Loucy (cell line): Measurements from ENCODE around the gene DEPDC5.

Source experiments
- H2AFZ ChIP-seq: fragments of 200-600 bp; sonication (generic); 2 replicates; pipeline ENCODE4 v1.6.0; 2016; ENCODE audit warnings: antibody characterized with exemption, mild to moderate bottlenecking, low read length, moderate library complexity
- H3F3A ChIP-seq: fragments of 200-600 bp; 2 replicates; pipeline ENCODE4 v1.6.0; 2016; ENCODE audit warnings: antibody characterized with exemption, low read depth, mild to moderate bottlenecking
- H3K27me3 ChIP-seq: fragments of 200-600 bp; sonication (generic); 2 replicates; pipeline ENCODE4 v1.6.1; 2014; ENCODE audit warnings: low read length, mild to moderate bottlenecking; ENCODE audit not compliant: insufficient read depth, poor library complexity, severe bottlenecking
- H3K36me3 ChIP-seq: fragments of 200-600 bp; sonication (generic); 2 replicates; pipeline ENCODE4 v1.6.1; 2016; ENCODE audit warnings: low read length; ENCODE audit not compliant: insufficient read depth
- H3K4me1 ChIP-seq: fragments of 200-600 bp; sonication (generic); 2 replicates; pipeline ENCODE4 v1.5.1; 2014; ENCODE audit warnings: low read length, mild to moderate bottlenecking; ENCODE audit not compliant: insufficient read depth, poor library complexity, severe bottlenecking
- H3K4me2 ChIP-seq: fragments of 200-600 bp; sonication (generic); 2 replicates; pipeline ENCODE4 v1.6.0; 2014; ENCODE audit warnings: antibody characterized with exemption, low read length, low read depth, mild to moderate bottlenecking; ENCODE audit not compliant: poor library complexity, severe bottlenecking
- H3K4me3 ChIP-seq: fragments of 200-600 bp; sonication (generic); 2 replicates; pipeline ENCODE4 v1.5.1; 2014; ENCODE audit warnings: low read length, mild to moderate bottlenecking, mixed read lengths; ENCODE audit not compliant: poor library complexity, severe bottlenecking
- H3K79me2 ChIP-seq: fragments of 200-600 bp; sonication (generic); 2 replicates; pipeline ENCODE4 v1.6.1; 2014; ENCODE audit warnings: low read length; ENCODE audit not compliant: insufficient read depth
- H3K9ac ChIP-seq: fragments of 200-600 bp; sonication (generic); 2 replicates; pipeline ENCODE4 v1.6.0; 2014; ENCODE audit warnings: mild to moderate bottlenecking, low read depth, low read length, moderate library complexity; ENCODE audit not compliant: poor library complexity, severe bottlenecking
- H3K9me2 ChIP-seq: fragments of 200-600 bp; sonication (generic); replicated peaks from 2 replicates; pipeline ENCODE4 v1.6.1; 2016; ENCODE audit warnings: low read depth, low read length, mixed read lengths
- H3K9me3 ChIP-seq: fragments of 200-600 bp; sonication (generic); 2 replicates; pipeline ENCODE4 v1.6.1; 2014; ENCODE audit warnings: mild to moderate bottlenecking, antibody characterized with exemption, low read length, low read depth; ENCODE audit not compliant: insufficient read depth
- H4K20me1 ChIP-seq: fragments of 200-600 bp; sonication (generic); 2 replicates; pipeline ENCODE4 v1.6.0; 2014; ENCODE audit warnings: antibody characterized with exemption, low read length, mild to moderate bottlenecking; ENCODE audit not compliant: insufficient read depth, poor library complexity, severe bottlenecking
- EZH2phosphoT487 ChIP-seq: fragments of 200-600 bp; IDR thresholded peaks from 2 replicates; pipeline ENCODE4 v1.6.1; 2018; ENCODE audit warnings: antibody characterized with exemption, mild to moderate bottlenecking, moderate library complexity, borderline replicate concordance
- TF ChIP-seq, protein P1 (sequence below): fragments of 200-600 bp; sonication (generic); conservative IDR thresholded peaks from 2 replicates; pipeline ENCODE4 v1.5.1; 2014; ENCODE audit warnings: mild to moderate bottlenecking, antibody characterized with exemption, low read length

The DEPDC5 gene

DNA sequence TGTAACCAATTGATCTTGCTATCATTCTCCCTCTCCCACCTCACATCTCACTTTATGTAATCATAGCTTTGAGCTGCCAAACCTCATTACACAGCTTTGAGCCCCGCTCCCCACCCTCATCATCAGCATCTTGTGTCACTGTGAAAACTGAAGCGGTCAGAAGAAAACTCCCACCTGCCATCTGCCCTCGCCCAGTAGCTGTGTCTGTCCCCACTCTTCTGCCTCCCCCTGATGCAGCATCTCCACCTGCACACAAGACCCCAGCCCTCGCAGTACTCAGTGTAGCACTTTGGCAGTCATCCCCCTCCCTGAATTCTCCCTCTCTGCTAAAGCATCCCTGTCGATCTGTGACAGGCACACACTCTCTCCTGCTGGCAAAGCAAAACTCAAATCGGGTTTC lies 130.2 kb downstream of the DEPDC5 start:
- no peaks in the 10 kb centered on the region for H3K9me2 ChIP-seq
- no peaks in the 10 kb centered on the region for H3K4me1 ChIP-seq
- no peak overlapping the region for H2AFZ ChIP-seq
- H4K20me1 ChIP-seq: no peaks in the 10 kb centered on the region
- TF ChIP-seq, protein P1, sequence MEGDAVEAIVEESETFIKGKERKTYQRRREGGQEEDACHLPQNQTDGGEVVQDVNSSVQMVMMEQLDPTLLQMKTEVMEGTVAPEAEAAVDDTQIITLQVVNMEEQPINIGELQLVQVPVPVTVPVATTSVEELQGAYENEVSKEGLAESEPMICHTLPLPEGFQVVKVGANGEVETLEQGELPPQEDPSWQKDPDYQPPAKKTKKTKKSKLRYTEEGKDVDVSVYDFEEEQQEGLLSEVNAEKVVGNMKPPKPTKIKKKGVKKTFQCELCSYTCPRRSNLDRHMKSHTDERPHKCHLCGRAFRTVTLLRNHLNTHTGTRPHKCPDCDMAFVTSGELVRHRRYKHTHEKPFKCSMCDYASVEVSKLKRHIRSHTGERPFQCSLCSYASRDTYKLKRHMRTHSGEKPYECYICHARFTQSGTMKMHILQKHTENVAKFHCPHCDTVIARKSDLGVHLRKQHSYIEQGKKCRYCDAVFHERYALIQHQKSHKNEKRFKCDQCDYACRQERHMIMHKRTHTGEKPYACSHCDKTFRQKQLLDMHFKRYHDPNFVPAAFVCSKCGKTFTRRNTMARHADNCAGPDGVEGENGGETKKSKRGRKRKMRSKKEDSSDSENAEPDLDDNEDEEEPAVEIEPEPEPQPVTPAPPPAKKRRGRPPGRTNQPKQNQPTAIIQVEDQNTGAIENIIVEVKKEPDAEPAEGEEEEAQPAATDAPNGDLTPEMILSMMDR: no peak
- no peak for TF ChIP-seq EZH2phosphoT487
- H3K79me2 ChIP-seq: no peaks in the 10 kb centered on the region
- H3F3A ChIP-seq: no peaks in the 10 kb centered on the region
- peaks cover 12% of the 10 kb centered on the region; the same call in 1 of the 2 replicates for H3K36me3 ChIP-seq
- H3K9ac ChIP-seq: no peak overlapping the region
- H3K4me3 ChIP-seq: no peak overlapping the region
- H3K4me2 ChIP-seq: no peak overlapping the region
- H3K27me3 ChIP-seq: no peaks in the 10 kb centered on the region
- H3K9me3 ChIP-seq: no peaks in the 10 kb centered on the region

DNA sequence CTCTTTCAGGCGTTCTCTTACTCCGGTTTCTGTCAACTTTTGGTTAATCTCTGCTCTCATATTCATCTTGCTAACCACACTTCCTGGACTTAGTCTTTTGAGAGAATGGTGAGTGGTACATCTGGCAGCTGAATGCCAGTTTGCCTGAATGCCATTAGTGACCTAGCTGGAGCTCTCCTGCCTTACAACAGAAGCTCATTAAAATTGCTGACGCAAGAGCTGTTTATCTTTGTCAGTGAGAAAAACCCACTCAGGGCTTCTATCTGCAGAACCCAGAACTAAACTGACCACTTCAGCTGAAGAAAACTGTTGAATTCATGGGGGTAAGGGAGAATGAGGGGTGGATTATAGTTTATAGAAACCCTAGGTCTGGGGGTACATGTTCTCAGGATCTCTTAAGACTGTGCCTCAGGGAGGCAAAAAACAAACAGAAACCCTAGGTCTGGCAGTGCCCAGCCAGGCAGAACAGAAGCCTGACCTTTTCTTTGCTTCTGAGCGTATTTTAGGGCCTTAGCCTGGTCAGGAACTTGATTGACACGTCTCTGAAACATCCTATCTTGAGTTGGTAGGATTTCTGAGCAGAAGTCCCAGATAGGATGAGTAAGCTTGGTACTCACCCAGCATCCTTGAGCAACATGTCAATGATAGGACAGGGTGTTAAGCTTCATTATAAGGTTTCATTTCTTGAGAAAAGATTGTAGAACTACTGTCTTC lies 137.7 kb downstream of the DEPDC5 start:
- H3K9ac ChIP-seq: peak overlapping the region; percentile 28
- peak overlapping the region; percentile 59 for H3K4me2 ChIP-seq
- H3F3A ChIP-seq: peaks cover 4% of the 10 kb centered on the region; the same call in 1 of the 2 replicates
- H3K4me1 ChIP-seq: peaks cover 9% of the 10 kb centered on the region
- no peak overlapping the region for H2AFZ ChIP-seq
- TF ChIP-seq, protein P1: no peak
- TF ChIP-seq EZH2phosphoT487: no peak
- no peaks in the 10 kb centered on the region for H4K20me1 ChIP-seq
- H3K4me3 ChIP-seq: no peak overlapping the region
- no peaks in the 10 kb centered on the region for H3K27me3 ChIP-seq
- H3K9me3 ChIP-seq: no peaks in the 10 kb centered on the region
- no peaks in the 10 kb centered on the region for H3K9me2 ChIP-seq
- H3K36me3 ChIP-seq: no peaks in the 10 kb centered on the region; the same call in 1 of the 2 replicates
- no peaks in the 10 kb centered on the region for H3K79me2 ChIP-seq

DNA sequence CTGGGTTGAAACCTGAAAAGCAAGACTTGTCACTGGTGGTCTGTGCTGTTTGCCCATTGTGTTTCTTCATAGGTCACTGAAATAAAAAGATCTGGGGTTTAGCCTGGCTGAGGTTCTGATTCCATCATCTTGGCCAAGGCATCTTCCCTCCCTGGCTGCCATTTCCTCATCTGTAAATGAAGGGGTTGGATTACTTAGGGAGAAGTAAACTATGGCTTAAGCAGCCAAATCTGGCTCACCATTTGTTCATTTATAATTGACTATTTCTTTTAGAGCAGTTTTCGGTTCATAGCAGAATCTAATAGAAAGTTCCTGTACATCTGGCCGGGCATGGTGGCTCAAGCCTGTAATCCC lies 138.2 kb downstream of the DEPDC5 start:
- Histone ChIP-seq H3F3A (peaks cover 4% of the 10 kb centered on the region; the same call in 1 of the 2 replicates), H3K4me1 (peaks cover 9% of the 10 kb centered on the region), H3K9ac (peak overlapping the region; percentile 28)

More for the DNA sequence above, 138.2 kb downstream of the DEPDC5 start:
- no peaks in the 10 kb centered on the region for H3K9me2 ChIP-seq
- peak overlapping the region; percentile 59 for H3K4me2 ChIP-seq
- no peaks in the 10 kb centered on the region; the same call in 1 of the 2 replicates for H3K36me3 ChIP-seq
- no peaks in the 10 kb centered on the region for H3K9me3 ChIP-seq
- TF ChIP-seq, protein P1: no peak
- no peak for TF ChIP-seq EZH2phosphoT487
- no peaks in the 10 kb centered on the region for H4K20me1 ChIP-seq
- H3K79me2 ChIP-seq: no peaks in the 10 kb centered on the region
- no peak overlapping the region for H3K4me3 ChIP-seq
- H3K27me3 ChIP-seq: no peaks in the 10 kb centered on the region
- no peak overlapping the region for H2AFZ ChIP-seq
